Measurements from ENCODE around the gene LONP2. TPM values are rescaled to one million over a fixed set of nuclear protein-coding genes. Genes with fewer than 3 reads are reported as not detected.

Gene LONP2
- total and polyA plus RNA-seq, 2 of the 13 experiments (the other 11 are each of a cell fraction or from before 2014, with no cell fraction given), result 39.2 to 63.3 TPM

DNA sequence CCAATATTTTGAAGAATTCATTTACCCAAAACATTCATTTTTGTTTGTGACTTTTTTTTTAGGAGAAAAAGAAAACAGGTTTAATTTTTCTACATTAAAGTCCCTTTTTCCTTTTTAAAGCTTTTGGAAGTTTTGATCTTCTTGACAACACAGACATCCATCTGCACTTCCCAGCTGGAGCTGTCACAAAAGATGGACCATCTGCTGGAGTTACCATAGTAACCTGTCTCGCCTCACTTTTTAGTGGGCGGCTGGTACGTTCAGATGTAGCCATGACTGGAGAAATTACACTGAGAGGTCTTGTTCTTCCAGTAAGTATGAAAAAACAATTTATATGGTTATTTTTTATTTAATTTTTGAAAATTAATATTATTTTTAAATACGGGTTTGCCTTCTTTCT lies 103.9 kb downstream of the LONP2 start:
- Histone ChIP-seq H3K9ac (ENCODE audit: insufficient read depth, low read depth, low read length) (no peak overlapping the region), H3K27ac (ENCODE audit: extremely low read length, insufficient read depth, low read length) (no peak overlapping the region), H3K4me2 (ENCODE audit: low read depth, low read length) (no peak overlapping the region), H3K79me2 (ENCODE audit: insufficient read depth, low read length) (no peaks in the 10 kb centered on the region), H3K36me3 (replicated peaks in 1 of 2; ENCODE audit: control insufficient read depth in 1 of 2, insufficient read depth in 2 of 2, low read length in 2 of 2) (peaks cover 15 to 65% of the 10 kb centered on the region in 2 experiments), H3K4me1 (ENCODE audit: insufficient read depth, low read length) (no peaks in the 10 kb centered on the region), H3K4me3 (replicated peaks in 1 of 3; ENCODE audit: insufficient read depth in 1 of 3, low read depth in 2 of 3, low read length in 3 of 3) (no peak overlapping the region), H3K27me3 (ENCODE audit: control insufficient read depth in 1 of 2, insufficient read depth in 2 of 2, low read length in 2 of 2) (no peaks in the 10 kb centered on the region), H2AFZ (ENCODE audit: low read length) (no peak overlapping the region), H3K9me3 (ENCODE audit: low read length) (no peaks in the 10 kb centered on the region), H4K20me1 (ENCODE audit: insufficient read depth, low read length) (no peaks in the 10 kb centered on the region)
- ChIA-PET POLR2A (no interaction called here), CTCF (ENCODE audit: low intra/inter-chr PET ratio, low total read pairs) (no interaction called here)
- DNase-seq (ENCODE audit: low spot score) (no peak), ATAC-seq (no peak), FAIRE-seq (no peak)
- intact Hi-C loops (cut with micrococcal nuclease; ENCODE audit: unreplicated experiment) (no loop called here), in situ Hi-C loops (cut with HindIII; ENCODE audit: extremely low pct_ligation_motif_present, low pct_unique_long_range_greater_than_20kb) (loop anchor here (5.0 kb wide), 1 partner anchor 274 kb away; no protein-coding TSS in a partner anchor)
- no TSS peak for BruUV-seq (replicated peaks)
- WGBS (ENCODE audit: low lambda C conversion rate), result 98% methylated on average over 4 of the region's 4 CpGs
- no peak for TF ChIP-seq JDP2 (CRISPR knock-in tag; IDR thresholded peaks at IDR 0.05; ENCODE audit: borderline replicate concordance)
- no peak for TF ChIP-seq ZBTB33 (CRISPR knock-in tag; IDR thresholded peaks at IDR 0.05)
- TF ChIP-seq KDM6A (CRISPR knock-in tag; IDR thresholded peaks at IDR 0.05; ENCODE audit: low read depth), result no peak
- no peak for TF ChIP-seq ZNF552 (CRISPR knock-in tag; IDR thresholded peaks at IDR 0.05; ENCODE audit: borderline replicate concordance)
- no peak for TF ChIP-seq ZNF484 (CRISPR knock-in tag; IDR thresholded peaks at IDR 0.05; ENCODE audit: borderline replicate concordance, low read depth)
- TF ChIP-seq ESRRA (CRISPR knock-in tag; IDR thresholded peaks at IDR 0.05; ENCODE audit: low read depth), result no peak

- ATAC-seq, result peak; percentile 4; the same call in 2 of the 3 replicates
- FAIRE-seq, result no peak
- WGBS (ENCODE audit: low lambda C conversion rate), result 100% methylated on average over 1 of the region's 3 CpGs
- BruUV-seq (replicated peaks), result no TSS peak
- in situ Hi-C loops (cut with HindIII; ENCODE audit: extremely low pct_ligation_motif_present, low pct_unique_long_range_greater_than_20kb) (no loop called here), intact Hi-C loops (cut with micrococcal nuclease; ENCODE audit: unreplicated experiment) (no loop called here)
- DNase-seq (ENCODE audit: low spot score), result no peak
- Histone ChIP-seq H3K79me2 (ENCODE audit: insufficient read depth, low read length) (no peaks in the 10 kb centered on the region), H4K20me1 (ENCODE audit: insufficient read depth, low read length) (no peaks in the 10 kb centered on the region), H3K4me3 (replicated peaks in 1 of 3; ENCODE audit: insufficient read depth in 1 of 3, low read depth in 2 of 3, low read length in 3 of 3) (no peak overlapping the region), H3K27ac (ENCODE audit: extremely low read length, insufficient read depth, low read length) (no peak overlapping the region), H3K4me1 (ENCODE audit: insufficient read depth, low read length) (no peaks in the 10 kb centered on the region), H3K9ac (ENCODE audit: insufficient read depth, low read depth, low read length) (no peak overlapping the region), H3K4me2 (ENCODE audit: low read depth, low read length) (no peak overlapping the region), H3K9me3 (ENCODE audit: low read length) (no peaks in the 10 kb centered on the region), H3K27me3 (ENCODE audit: control insufficient read depth in 1 of 2, insufficient read depth in 2 of 2, low read length in 2 of 2) (no peaks in the 10 kb centered on the region), H3K36me3 (replicated peaks in 1 of 2; ENCODE audit: control insufficient read depth in 1 of 2, insufficient read depth in 2 of 2, low read length in 2 of 2) (peaks cover 16 to 56% of the 10 kb centered on the region in 2 experiments), H2AFZ (ENCODE audit: low read length) (no peak overlapping the region)
- POLR2A ChIA-PET, result interaction anchor here (1.0 to 1.5 kb wide), 2 partner anchors 15 to 176 kb away, joined by 3 read pairs; no protein-coding TSS in a partner anchor
- CTCF ChIA-PET (ENCODE audit: low intra/inter-chr PET ratio, low total read pairs), result no interaction called here
- TF ChIP-seq AFF4 (CRISPR knock-in tag; IDR thresholded peaks at IDR 0.05) (no peak), ZFP36L2 (CRISPR knock-in tag; IDR thresholded peaks at IDR 0.05) (no peak), CREB1 (IDR thresholded peaks at IDR 0.05) (no peak), CREB1 (CRISPR knock-in tag; IDR thresholded peaks at IDR 0.05) (0 out of 2 replicates have a peak, but pooled peaks have one; percentile 16), KDM2A (CRISPR knock-in tag; IDR thresholded peaks at IDR 0.05; ENCODE audit: borderline replicate concordance, low read depth) (0 out of 2 replicates have a peak, but pooled peaks have one; percentile 28), ZBTB3 (CRISPR knock-in tag; IDR thresholded peaks at IDR 0.05; ENCODE audit: borderline replicate concordance, low read depth) (no peak), SMAD1 (CRISPR knock-in tag; IDR thresholded peaks at IDR 0.05; ENCODE audit: borderline replicate concordance, low read depth) (no peak), FOXM1 (CRISPR knock-in tag; IDR thresholded peaks at IDR 0.05) (no peak)
These were observed 106.6 kb downstream of the LONP2 start for GRCh38 chr16:48350736-48351135.
